NAMALWA (cell line): Measurements from ENCODE around the gene DFFA.
A peak's percentile ranks its signal among the peaks of the same experiment; 100 is the strongest.
"Not testable (repeated sequence)": the region's sequence is repeated elsewhere in the genome, so short reads cannot be mapped to it uniquely, and the experiment has no call there.

Experiments
- DNase-seq: peaks from one replicate; pipeline ENCODE4 v3.0.0-alpha.2; 2015; ENCODE audit warnings: low spot score

The DFFA gene

GRCh38 chr1:10430216-10431069, 41.9 kb downstream of the DFFA start, which contains the start of gene CENPS:
Gene CENPS, plus strand, starts transcription at chr1:10430433. Its CDS starts 85 bp downstream, at chr1:10430518.
- peak; percentile 95 for DNase-seq

- no peak for DNase-seq
Measured at GRCh38 chr1:10429868-10430215, 42.5 kb downstream of the DFFA start.

- no peak for DNase-seq
Measured at GRCh38 chr1:10428984-10429383, 43.3 kb downstream of the DFFA start.

- DNase-seq, result not testable (repeated sequence)
Measured at GRCh38 chr1:10426535-10426848, 45.8 kb downstream of the DFFA start.

- DNase-seq, result not testable (repeated sequence)
Measured at GRCh38 chr1:10425826-10426534, 46.3 kb downstream of the DFFA start.

- DNase-seq, result no peak
Measured at GRCh38 chr1:10424651-10425050, 47.7 kb downstream of the DFFA start.

- DNase-seq, result no peak
Measured at GRCh38 chr1:10424034-10424433, 48.3 kb downstream of the DFFA start.

GRCh38 chr1:10421637-10422036, 50.7 kb downstream of the DFFA start:
- DNase-seq, result no peak

- DNase-seq, result no peak
Measured at GRCh38 chr1:10419351-10419750, 53.0 kb downstream of the DFFA start.

- not testable (repeated sequence) for DNase-seq
Measured at GRCh38 chr1:10418741-10419140, 53.6 kb downstream of the DFFA start.

GRCh38 chr1:10415967-10416366, 56.4 kb downstream of the DFFA start:
- DNase-seq, result not testable (repeated sequence)

GRCh38 chr1:10415211-10415930, 57.0 kb downstream of the DFFA start:
- no peak for DNase-seq

GRCh38 chr1:10407201-10407600, 65.1 kb downstream of the DFFA start:
- no peak for DNase-seq
